Measurements from ENCODE around the gene ASB10.

ASB10 gene

GRCh38 chr7:151137076-151137675, 49.9 kb downstream of the ASB10 start:
- no peak overlapping the region for H3K27ac ChIP-seq (ENCODE audit: low read length)
- H3K9me3 ChIP-seq (ENCODE audit: insufficient read depth, low read depth, low read length), result no peaks in the 10 kb centered on the region
- peaks cover 6% of the 10 kb centered on the region; the same call in 1 of the 2 replicates for H3K4me1 ChIP-seq (ENCODE audit: insufficient read depth, low read length)
- no peak overlapping the region for H3K9ac ChIP-seq (ENCODE audit: low read depth, low read length)
- no peaks in the 10 kb centered on the region; the same call in 1 of the 2 replicates for H3K27me3 ChIP-seq (ENCODE audit: insufficient read depth, low read length)
- H3K36me3 ChIP-seq (ENCODE audit: insufficient read depth, low read depth, low read length), result peaks cover 30% of the 10 kb centered on the region; the same call in 1 of the 2 replicates
- no peak overlapping the region for H3K4me3 ChIP-seq (ENCODE audit: low read length)

- no peaks in the 10 kb centered on the region; the same call in 1 of the 2 replicates for H3K27me3 ChIP-seq (ENCODE audit: insufficient read depth, low read length)
- H3K9me3 ChIP-seq (ENCODE audit: insufficient read depth, low read depth, low read length), result no peaks in the 10 kb centered on the region
- peaks cover 28% of the 10 kb centered on the region; the same call in 1 of the 2 replicates for H3K36me3 ChIP-seq (ENCODE audit: insufficient read depth, low read depth, low read length)
- no peak overlapping the region for H3K27ac ChIP-seq (ENCODE audit: low read length)
- peaks cover 6% of the 10 kb centered on the region; the same call in 1 of the 2 replicates for H3K4me1 ChIP-seq (ENCODE audit: insufficient read depth, low read length)
- no peak overlapping the region for H3K4me3 ChIP-seq (ENCODE audit: low read length)
- no peak overlapping the region for H3K9ac ChIP-seq (ENCODE audit: low read depth, low read length)
Observed at GRCh38 chr7:151135866-151136843, 50.9 kb downstream of the ASB10 start.

GRCh38 chr7:151135525-151135845, 51.6 kb downstream of the ASB10 start:
- Histone ChIP-seq H3K4me1 (ENCODE audit: insufficient read depth, low read length) (peaks cover 6% of the 10 kb centered on the region; the same call in 1 of the 2 replicates), H3K4me3 (ENCODE audit: low read length) (no peak overlapping the region), H3K9me3 (ENCODE audit: insufficient read depth, low read depth, low read length) (no peaks in the 10 kb centered on the region), H3K27me3 (ENCODE audit: insufficient read depth, low read length) (no peaks in the 10 kb centered on the region; the same call in 1 of the 2 replicates), H3K36me3 (ENCODE audit: insufficient read depth, low read depth, low read length) (peaks cover 35% of the 10 kb centered on the region), H3K27ac (ENCODE audit: low read length) (no peak overlapping the region), H3K9ac (ENCODE audit: low read depth, low read length) (no peak overlapping the region)

- no peaks in the 10 kb centered on the region; the same call in 1 of the 2 replicates for H3K27me3 ChIP-seq (ENCODE audit: insufficient read depth, low read length)
- H3K36me3 ChIP-seq (ENCODE audit: insufficient read depth, low read depth, low read length), result peaks cover 40% of the 10 kb centered on the region
- H3K4me3 ChIP-seq (ENCODE audit: low read length), result no peak overlapping the region
- H3K9me3 ChIP-seq (ENCODE audit: insufficient read depth, low read depth, low read length), result no peaks in the 10 kb centered on the region
- H3K4me1 ChIP-seq (ENCODE audit: insufficient read depth, low read length), result peaks cover 6% of the 10 kb centered on the region; the same call in 1 of the 2 replicates
- H3K9ac ChIP-seq (ENCODE audit: low read depth, low read length), result no peak overlapping the region
- H3K27ac ChIP-seq (ENCODE audit: low read length), result no peak overlapping the region
Observed at GRCh38 chr7:151134743-151135524, 52.1 kb downstream of the ASB10 start.

GRCh38 chr7:151133986-151134742, 52.9 kb downstream of the ASB10 start:
- H3K9me3 ChIP-seq (ENCODE audit: insufficient read depth, low read depth, low read length), result no peaks in the 10 kb centered on the region
- no peak overlapping the region for H3K27ac ChIP-seq (ENCODE audit: low read length)
- H3K36me3 ChIP-seq (ENCODE audit: insufficient read depth, low read depth, low read length), result peaks cover 46% of the 10 kb centered on the region

GRCh38 chr7:151133266-151133985, 53.6 kb downstream of the ASB10 start:
- H3K4me3 ChIP-seq (ENCODE audit: low read length), result no peak overlapping the region
- H3K27ac ChIP-seq (ENCODE audit: low read length), result no peak overlapping the region
- peaks cover 53% of the 10 kb centered on the region for H3K36me3 ChIP-seq (ENCODE audit: insufficient read depth, low read depth, low read length)
- no peak overlapping the region for H3K9ac ChIP-seq (ENCODE audit: low read depth, low read length)
- H3K27me3 ChIP-seq (ENCODE audit: insufficient read depth, low read length), result no peaks in the 10 kb centered on the region
- peaks cover 6% of the 10 kb centered on the region; the same call in 1 of the 2 replicates for H3K4me1 ChIP-seq (ENCODE audit: insufficient read depth, low read length)
- no peaks in the 10 kb centered on the region for H3K9me3 ChIP-seq (ENCODE audit: insufficient read depth, low read depth, low read length)

More at GRCh38 chr7:151133986-151134742, 52.9 kb downstream of the ASB10 start:
- no peak overlapping the region for H3K4me3 ChIP-seq (ENCODE audit: low read length)
- no peaks in the 10 kb centered on the region for H3K27me3 ChIP-seq (ENCODE audit: insufficient read depth, low read length)
- H3K4me1 ChIP-seq (ENCODE audit: insufficient read depth, low read length), result peaks cover 6% of the 10 kb centered on the region; the same call in 1 of the 2 replicates
- no peak overlapping the region for H3K9ac ChIP-seq (ENCODE audit: low read depth, low read length)

- no peak overlapping the region for H3K27ac ChIP-seq (ENCODE audit: low read length)
- H3K9ac ChIP-seq (ENCODE audit: low read depth, low read length), result no peak overlapping the region
- 0 out of 2 replicates have a peak, but pooled peaks cover 2% of the 10 kb centered on the region for H3K4me1 ChIP-seq (ENCODE audit: insufficient read depth, low read length)
- H3K9me3 ChIP-seq (ENCODE audit: insufficient read depth, low read depth, low read length), result no peaks in the 10 kb centered on the region
- H3K36me3 ChIP-seq (ENCODE audit: insufficient read depth, low read depth, low read length), result peaks cover 59% of the 10 kb centered on the region
- H3K27me3 ChIP-seq (ENCODE audit: insufficient read depth, low read length), result peaks cover under 1% of the 10 kb centered on the region; the same call in 1 of the 2 replicates
- H3K4me3 ChIP-seq (ENCODE audit: low read length), result no peak overlapping the region
Observed at GRCh38 chr7:151132461-151133205, 54.4 kb downstream of the ASB10 start.

GRCh38 chr7:151131592-151132293, 55.3 kb downstream of the ASB10 start:
- peaks cover 10% of the 10 kb centered on the region for H3K27me3 ChIP-seq (ENCODE audit: insufficient read depth, low read length)
- peaks cover under 1% of the 10 kb centered on the region for H3K4me1 ChIP-seq (ENCODE audit: insufficient read depth, low read length)
- no peak overlapping the region for H3K4me3 ChIP-seq (ENCODE audit: low read length)
- peaks cover 59% of the 10 kb centered on the region for H3K36me3 ChIP-seq (ENCODE audit: insufficient read depth, low read depth, low read length)
- no peak overlapping the region for H3K27ac ChIP-seq (ENCODE audit: low read length)
- H3K9ac ChIP-seq (ENCODE audit: low read depth, low read length), result no peak overlapping the region
- H3K9me3 ChIP-seq (ENCODE audit: insufficient read depth, low read depth, low read length), result no peaks in the 10 kb centered on the region

GRCh38 chr7:151131224-151131591, 55.8 kb downstream of the ASB10 start:
- no peak overlapping the region for H3K4me3 ChIP-seq (ENCODE audit: low read length)
- H3K27ac ChIP-seq (ENCODE audit: low read length), result no peak overlapping the region
- peaks cover 13% of the 10 kb centered on the region for H3K27me3 ChIP-seq (ENCODE audit: insufficient read depth, low read length)
- H3K9me3 ChIP-seq (ENCODE audit: insufficient read depth, low read depth, low read length), result no peaks in the 10 kb centered on the region
- no peak overlapping the region for H3K9ac ChIP-seq (ENCODE audit: low read depth, low read length)
- peaks cover 55% of the 10 kb centered on the region for H3K36me3 ChIP-seq (ENCODE audit: insufficient read depth, low read depth, low read length)
- H3K4me1 ChIP-seq (ENCODE audit: insufficient read depth, low read length), result peaks cover 4% of the 10 kb centered on the region

All from iPS-20b (cell line).